Activated CD8-positive, alpha-beta memory T cell treated with anti-CD3 and anti-CD28 coated beads for 24 hours (primary cell): ENCODE data around the gene EXOSC7.

ENCODE experiments used
- DNase-seq: peaks from one replicate; pipeline ENCODE4 v3.0.0-alpha.2; 2020

EXOSC7 gene

DNA sequence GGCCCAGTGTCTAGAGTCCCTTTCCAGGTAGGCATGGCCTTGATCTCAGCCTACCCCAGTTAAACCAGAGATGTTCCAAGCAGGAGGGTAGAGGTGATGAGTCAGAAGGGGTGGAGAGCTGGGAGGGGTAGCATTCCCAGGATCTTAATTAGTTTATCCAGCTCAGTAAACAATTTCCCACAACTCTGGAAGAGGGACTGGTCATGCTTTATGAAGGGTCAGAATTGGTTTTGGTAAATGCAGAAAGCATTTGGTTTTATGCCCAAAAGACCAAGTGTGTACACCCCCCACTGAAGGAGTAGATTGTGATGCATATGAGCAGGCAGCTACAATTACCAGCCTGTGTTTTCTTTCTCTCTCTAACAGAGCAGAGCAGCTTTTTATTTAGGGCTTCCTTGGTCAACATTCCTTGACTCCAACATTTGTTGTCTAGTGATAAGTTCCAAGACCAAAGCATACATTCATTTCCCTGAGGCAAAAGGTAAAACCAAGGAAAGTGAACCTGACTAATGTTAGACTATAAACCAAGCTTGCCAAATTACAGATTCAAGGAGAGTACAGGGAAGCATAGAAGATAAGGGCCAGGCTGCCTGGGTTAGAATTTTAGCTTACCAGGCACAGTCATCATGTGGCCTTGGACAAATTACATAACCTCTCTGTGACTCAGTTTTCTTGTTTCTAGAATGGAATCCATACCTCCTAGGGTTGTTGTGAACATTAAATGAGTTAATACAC lies 17.6 kb downstream of the EXOSC7 start:
- no peak for DNase-seq

GRCh38 chr3:44995142-44995770 lies 19.2 kb downstream of the EXOSC7 start:
- no peak for DNase-seq

GRCh38 chr3:44996556-44996969 lies 20.5 kb downstream of the EXOSC7 start:
- DNase-seq: no peak

DNA sequence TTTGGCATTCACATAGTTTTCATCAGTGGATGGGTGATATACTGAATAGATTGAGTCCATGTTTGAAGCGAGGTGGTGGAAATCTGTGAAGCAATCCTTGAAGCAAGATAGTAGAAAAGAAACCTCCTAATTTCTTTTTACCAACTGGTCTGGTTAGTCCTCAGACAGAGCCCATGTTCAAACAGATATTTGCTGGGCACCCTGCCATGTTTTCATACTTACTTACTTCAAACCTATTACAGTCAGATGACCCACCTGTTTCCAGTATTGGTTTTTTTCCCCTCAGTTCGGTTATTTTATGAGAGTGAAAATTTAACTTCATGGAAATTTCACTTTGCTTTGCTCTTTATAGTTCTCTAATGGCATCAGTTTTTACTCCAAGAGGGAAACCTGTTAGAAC lies 23.7 kb downstream of the EXOSC7 start:
- DNase-seq: no peak

DNA sequence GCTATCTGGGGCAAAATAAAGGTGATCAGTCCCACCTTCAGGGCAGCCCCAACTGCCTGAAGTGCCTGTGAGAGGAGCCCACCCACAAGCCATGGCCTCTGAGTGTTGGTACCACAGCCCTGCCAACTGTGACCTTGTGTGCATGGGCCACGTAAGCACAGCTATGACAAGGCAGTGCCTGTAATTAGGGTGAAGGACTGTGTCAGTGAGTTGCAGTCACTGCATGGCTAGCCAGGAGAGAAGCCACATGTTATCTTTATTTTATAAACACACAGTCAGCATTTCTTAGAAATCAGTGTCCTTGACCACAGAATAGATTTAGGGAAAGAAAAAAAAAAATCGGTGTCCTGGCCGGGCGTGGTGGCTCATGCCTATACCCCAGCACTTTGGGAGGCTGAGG lies 24.8 kb downstream of the EXOSC7 start:
- no peak for DNase-seq

DNA sequence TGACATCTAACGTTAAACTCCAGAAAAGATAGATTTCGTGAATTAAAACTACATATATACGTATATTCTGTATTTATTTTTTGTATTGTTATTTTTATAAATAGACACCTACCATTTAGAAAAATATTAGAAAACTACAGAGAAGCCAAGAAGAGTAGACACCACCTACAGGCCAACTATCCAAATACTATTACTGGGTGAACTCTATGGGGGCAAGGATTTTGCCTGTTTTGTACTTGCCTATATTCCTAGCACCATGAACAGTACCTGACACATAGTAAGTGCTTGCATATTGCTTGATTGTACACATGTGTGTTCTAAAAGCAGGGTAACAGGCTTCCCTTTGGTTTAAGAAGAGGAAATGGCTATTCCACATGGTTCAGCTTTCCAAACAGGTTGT lies 25.7 kb downstream of the EXOSC7 start:
- no peak for DNase-seq

DNA sequence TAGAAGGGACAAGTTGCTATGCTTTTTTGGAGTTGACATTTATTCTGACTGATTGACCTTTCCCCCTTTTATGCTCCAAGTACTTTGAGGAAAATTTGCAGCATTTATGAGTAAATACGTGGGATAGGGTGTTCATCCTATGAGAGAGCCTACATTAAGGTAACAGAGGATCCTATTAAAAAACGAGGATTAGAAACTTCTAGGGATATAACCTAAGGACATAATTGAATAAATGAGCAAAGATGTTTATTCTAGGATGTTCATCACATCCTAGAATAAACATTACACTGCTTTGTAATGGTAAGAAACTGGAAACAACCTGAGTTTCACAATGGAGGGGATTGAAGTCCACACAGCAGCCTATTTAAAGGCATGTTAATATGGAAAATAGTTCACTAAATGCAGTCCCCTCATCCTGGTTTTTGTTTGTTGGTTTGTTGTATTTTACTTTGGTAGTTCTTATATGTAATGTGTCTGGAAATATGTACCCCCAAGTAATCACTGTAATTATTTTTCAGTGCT lies 26.2 kb downstream of the EXOSC7 start:
- DNase-seq: no peak

DNA sequence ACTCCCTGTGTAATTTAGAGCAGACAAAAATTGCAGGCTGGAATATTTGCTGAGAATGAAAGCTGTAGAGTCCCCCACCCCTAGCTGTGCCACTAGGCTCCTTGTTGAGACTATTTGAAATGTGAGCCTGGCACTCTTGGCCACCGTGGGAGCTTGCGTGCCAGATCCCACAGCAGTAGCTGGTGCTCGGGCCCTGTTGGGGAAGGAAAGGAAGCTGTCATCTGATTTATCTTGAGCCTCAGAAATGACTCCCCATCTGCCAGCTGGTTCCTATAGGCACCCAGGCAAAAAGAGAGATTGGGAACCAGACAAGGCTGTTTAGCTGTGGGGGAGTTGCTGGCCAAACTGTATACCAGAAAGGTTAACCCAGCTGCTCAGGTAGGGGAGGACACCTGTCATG lies 26.7 kb downstream of the EXOSC7 start:
- DNase-seq: no peak

- no peak for DNase-seq
These were observed 27.4 kb downstream of the EXOSC7 start for GRCh38 chr3:45003406-45003805.

GRCh38 chr3:45003859-45004258 lies 27.8 kb downstream of the EXOSC7 start:
- DNase-seq: no peak

DNA sequence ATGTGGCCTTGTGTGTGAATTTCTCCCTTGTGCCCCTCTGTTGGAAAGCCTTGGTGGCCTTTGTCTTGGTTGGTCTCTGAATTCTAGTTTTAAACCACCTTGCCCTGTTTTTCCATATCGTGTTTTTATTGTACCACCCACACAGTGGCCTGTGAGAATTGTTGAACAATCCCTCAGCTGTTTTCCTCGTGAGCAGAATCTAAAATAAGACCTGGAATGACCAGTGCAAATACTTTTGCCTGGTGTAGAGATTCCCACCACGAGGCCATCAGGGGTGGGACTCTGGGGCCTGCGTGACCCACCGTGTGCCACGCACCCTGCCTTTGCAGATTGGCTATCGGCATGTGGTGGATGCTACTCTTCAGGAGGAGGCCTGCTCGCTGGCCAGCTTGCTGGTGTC lies 31.0 kb downstream of the EXOSC7 start:
- DNase-seq: no peak

- DNase-seq: no peak
These were observed 32.1 kb downstream of the EXOSC7 start for GRCh38 chr3:45008117-45008516.

GRCh38 chr3:45009868-45010267 lies 33.8 kb downstream of the EXOSC7 start:
- no peak for DNase-seq

DNA sequence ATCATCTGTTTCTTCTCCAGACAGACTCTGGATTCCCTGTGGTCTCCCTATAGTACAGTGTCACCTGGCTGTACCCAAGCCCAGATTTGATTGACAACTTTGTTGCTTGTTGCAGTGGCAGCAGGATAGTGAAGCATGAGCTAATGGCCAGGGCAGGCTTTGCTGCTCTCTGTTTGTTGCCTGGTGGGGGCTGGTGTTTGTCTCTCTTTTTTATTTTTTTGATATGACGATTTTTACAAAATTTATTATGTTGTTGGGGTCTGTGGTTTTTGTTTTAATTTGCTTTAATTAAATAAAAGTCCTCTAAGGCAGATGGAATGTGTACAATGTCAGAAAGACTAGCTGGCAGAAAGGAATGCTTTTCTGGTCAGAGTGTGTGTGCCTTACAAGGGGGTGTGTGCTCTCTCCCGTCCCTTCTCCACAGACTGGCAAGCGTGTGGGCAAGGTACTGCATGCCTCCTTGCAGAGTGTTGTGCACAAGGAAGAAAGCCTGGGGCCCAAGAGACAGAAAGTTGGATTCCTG lies 34.8 kb downstream of the EXOSC7 start:
- no peak for DNase-seq

DNA sequence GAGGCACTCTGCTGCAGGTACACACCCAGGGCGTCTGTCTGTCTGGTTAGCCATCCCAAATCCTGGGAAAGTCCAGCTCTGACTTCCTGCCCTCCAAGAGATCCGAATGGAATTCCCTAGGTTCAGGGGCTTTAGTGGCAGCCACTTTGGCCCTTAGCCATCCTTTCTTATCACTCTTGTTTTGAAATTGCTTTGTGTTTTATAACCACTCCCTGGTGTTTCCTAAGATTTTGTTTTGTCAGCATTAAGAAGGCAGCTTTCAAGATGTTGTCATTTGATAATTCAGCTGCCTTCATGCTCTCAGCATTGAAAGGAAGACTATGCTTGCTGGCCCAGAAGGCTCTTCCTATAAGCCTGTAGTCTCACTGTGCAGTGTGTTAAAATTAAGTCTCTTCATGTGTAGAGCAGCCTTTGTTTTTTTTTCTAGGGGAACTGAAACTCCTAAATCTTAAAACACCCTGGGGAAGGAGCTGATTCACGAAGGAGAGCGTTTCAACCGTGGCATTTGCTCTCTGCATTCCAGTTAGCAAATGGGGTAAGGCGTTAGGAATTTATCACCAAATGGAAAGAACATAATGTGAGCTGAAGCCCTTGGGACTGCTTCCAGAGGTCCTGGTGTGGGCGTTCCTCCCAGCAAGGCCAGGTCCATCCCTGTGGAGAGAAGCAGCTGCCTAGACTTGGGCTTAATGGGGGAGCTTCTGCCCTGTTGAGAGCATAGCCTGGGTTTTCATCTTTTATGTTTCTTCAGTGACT lies 35.9 kb downstream of the EXOSC7 start:
- no peak for DNase-seq

- DNase-seq: no peak
These were observed 36.5 kb downstream of the EXOSC7 start for GRCh38 chr3:45012577-45012976.

DNA sequence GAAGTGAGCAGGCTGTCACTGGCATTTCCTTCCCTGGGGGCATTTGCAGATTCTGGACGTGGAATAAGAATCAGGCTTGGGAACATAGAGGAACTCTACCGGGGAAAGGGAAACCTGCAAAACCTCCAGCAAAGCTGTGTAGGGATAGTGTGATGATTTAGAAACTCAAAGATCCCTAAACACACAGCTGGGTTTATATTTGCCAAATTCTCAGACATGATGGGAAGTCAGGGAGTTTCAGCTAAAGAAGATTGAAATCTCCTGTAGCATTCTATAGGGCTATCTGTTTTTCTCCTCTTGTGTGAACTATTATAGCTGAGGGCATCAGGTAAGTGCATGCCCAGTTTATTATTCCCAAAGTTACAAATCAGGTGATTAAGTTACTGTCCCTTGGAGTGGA lies 40.9 kb downstream of the EXOSC7 start:
- DNase-seq: no peak

- DNase-seq: no peak
These were observed 41.8 kb downstream of the EXOSC7 start for GRCh38 chr3:45017821-45018220.

- no peak for DNase-seq
These were observed 44.5 kb downstream of the EXOSC7 start for GRCh38 chr3:45020534-45020933.

DNA sequence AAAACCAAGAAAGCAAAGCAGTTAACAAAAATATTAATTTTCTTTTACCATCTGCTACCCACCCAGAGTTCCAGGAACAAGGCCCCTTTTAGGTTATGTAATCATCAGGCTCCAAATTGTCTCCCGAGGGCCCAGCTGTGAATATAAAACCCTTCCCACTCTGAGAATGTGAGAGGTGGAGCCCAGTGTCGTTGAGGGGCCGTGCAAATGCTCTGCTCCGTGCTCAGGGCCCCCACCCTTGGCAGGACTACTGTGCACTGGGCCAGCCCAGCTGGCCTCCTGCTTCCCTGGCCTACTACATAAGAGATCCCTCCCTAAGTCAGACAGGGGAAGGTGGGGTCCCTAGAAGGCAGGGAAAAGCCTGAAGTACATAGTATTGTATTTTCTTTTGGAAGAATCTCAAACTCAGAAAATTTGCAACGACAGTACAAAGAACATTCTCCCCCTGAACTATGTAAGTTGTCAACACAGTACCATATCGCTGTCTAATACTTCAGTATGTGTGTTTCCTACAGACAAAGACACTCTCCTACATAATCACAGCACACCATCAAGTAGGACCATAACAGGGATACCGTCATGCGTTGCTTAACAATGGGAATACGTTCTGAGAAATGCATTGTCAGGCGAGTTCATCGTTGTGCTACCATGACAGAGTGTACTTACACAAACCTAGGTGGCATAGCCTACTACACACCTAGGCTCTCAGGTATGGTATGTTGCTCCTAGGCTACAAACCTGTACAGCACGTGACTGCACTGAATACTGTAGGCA lies 45.7 kb downstream of the EXOSC7 start:
- no peak for DNase-seq

GRCh38 chr3:45023675-45024074 lies 47.6 kb downstream of the EXOSC7 start:
- DNase-seq: no peak

GRCh38 chr3:45024542-45025255 lies 48.7 kb downstream of the EXOSC7 start:
- no peak for DNase-seq
